GM10266 (cell line): Measurements from ENCODE around the gene RNLS.

Experiments used
- DNase-seq: peaks from one replicate; pipeline ENCODE4 v3.0.0; 2012; ENCODE audit errors: extremely low spot score
- CTCF ChIP-seq: IDR thresholded peaks from 2 replicates; pipeline ENCODE4 v1.5.1; 2012; ENCODE audit warnings: mild to moderate bottlenecking, low read depth; ENCODE audit not compliant: control insufficient read depth, insufficient read depth; ENCODE audit errors: missing control alignments

RNLS gene

DNA sequence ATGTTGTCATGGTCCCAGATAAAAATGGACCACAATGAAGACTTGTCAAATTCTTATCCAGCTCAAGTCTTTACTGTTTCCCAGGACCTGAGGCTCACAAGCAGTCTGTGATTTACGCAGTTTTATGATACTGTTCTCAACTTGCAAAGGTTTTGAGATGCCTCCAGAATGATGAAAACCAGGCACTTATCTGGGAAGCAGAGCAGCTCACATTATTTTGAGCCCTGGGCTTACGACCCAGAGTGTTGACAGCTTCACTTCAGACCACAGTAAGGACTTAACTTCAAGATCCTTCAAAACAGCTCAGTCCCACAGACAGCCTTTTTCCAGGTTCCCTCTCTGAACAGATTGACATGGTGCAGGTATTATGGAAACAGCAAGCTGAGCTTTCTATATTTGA, 236.1 kb downstream of the RNLS start:
- no peak for DNase-seq

GRCh38 chr10:88346144-88346977, 236.8 kb downstream of the RNLS start:
- TF ChIP-seq CTCF, result no peak
- no peak for DNase-seq

More for the DNA sequence above, 236.1 kb downstream of the RNLS start:
- TF ChIP-seq CTCF, result no peak

- TF ChIP-seq CTCF, result no peak
- no peak for DNase-seq
Measured at GRCh38 chr10:88343761-88344484, 239.2 kb downstream of the RNLS start.

GRCh38 chr10:88342733-88343310, 240.3 kb downstream of the RNLS start:
- TF ChIP-seq CTCF, result no peak
- DNase-seq, result no peak

DNA sequence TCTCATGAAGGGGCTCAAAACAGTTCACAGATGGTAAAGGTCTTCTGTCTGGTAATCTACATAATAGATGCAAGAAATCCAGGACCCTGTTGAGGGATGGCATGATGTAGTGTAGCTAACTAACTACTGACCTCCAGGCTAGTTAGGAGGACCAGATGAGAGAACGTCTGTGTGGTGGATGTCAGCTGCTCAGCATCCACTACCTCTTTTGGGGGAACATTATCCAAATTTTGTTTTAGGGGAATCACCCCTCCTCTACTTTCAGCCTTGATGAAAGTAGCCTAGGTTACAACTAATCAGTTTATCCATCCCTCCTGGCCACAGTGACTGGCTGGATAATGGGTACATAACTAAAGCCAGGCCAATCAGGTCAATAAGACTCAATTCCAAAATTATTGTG, 246.0 kb downstream of the RNLS start:
- no peak for DNase-seq
- no peak for TF ChIP-seq CTCF

DNA sequence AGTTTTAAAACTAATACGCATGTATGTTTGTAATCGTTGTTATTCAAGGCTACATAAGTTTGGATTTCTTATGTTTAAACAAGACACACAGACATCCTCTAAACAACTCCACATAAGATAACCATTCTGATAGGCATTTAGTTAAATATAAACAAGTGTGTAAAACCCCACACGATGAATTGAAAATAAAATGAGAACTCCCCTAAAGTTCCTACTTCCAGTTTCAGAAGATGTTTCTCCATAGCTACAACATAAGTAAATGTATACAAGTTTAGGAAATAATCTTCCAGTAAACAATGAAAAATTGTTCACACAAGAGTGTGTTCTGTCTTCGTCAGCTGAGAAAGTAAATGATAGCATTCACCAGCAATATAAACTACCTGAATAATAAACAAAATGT, 246.8 kb downstream of the RNLS start:
- DNase-seq, result no peak
- no peak for TF ChIP-seq CTCF
